Left lung (tissue), 10 donors: ENCODE data around the gene IMMP2L. TPM values are rescaled to one million over a fixed set of nuclear protein-coding genes. Genes with fewer than 3 reads are reported as not detected.

Source experiments
- ATAC-seq: fragments of 200-7000 bp; cut with Tn5 transposase; one replicate; pipeline ENCODE4 v1.9.1; 2020; ENCODE audit warnings: moderate library complexity
- DNase-seq, 4 donors: peaks; one replicate each; pipeline ENCODE4 v3.0.0-alpha.2; 2013 to 2020
- H3K27ac ChIP-seq, 2 donors: fragments of 200-600 bp; sonication (generic) in 1 of 2; one replicate each; pipeline versions ENCODE4 v1.5.0 to v1.8.0; 2020 to 2021
- H3K27me3 ChIP-seq, 2 donors: fragments of 200-600 bp; sonication (generic) in 1 of 2; one replicate each; pipeline versions ENCODE4 v1.5.0 to v1.8.0; 2020 to 2021
- H3K36me3 ChIP-seq, 2 donors: fragments of 200-600 bp; sonication (generic) in 1 of 2; one replicate each; pipeline versions ENCODE4 v1.5.0 to v1.8.0; 2020 to 2021
- H3K4me1 ChIP-seq, 2 donors: fragments of 200-600 bp; one replicate each; pipeline ENCODE4 v1.8.0; 2021
- H3K4me3 ChIP-seq, 2 donors: fragments of 200-600 bp; sonication (generic) in 1 of 2; one replicate each; pipeline versions ENCODE4 v1.5.0 to v1.8.0; 2020 to 2021; ENCODE audit warnings: mild to moderate bottlenecking in 1 of 2
- H3K9me3 ChIP-seq, 2 donors: fragments of 200-600 bp; sonication (generic) in 1 of 2; one replicate each; pipeline versions ENCODE4 v1.5.0 to v1.8.0; 2020 to 2021
- CTCF ChIP-seq, 2 donors: fragments of 200-600 bp; sonication (generic) in 1 of 2; IDR thresholded peaks; one replicate each; pipeline versions ENCODE4 v1.5.0 to v1.8.0; 2021; ENCODE audit warnings: antibody characterized with exemption in 2 of 2
- intact Hi-C, 2 donors: fragments of 100-400 bp; cut with DNase I; formaldehyde crosslinking; loops; one replicate each; pipeline versions ENCODE4 v1.11.2 to v1.14.2; 2022
- polyA plus RNA-seq, 6 donors: library from polyadenylated mRNA; unstranded; fragments of 120-200 nt; gene quantifications; one replicate each; pipeline ENCODE4 v1.2.1, GENCODE V29; 2013; ENCODE audit not compliant: insufficient read length in 6 of 6
- total RNA-seq, 2 donors: library from RNA; stranded (reverse); fragmentation: NEBNext Ultra II Directional; extraction: Animal tissue kit (Norgen Biotek cat#: 25700); gene quantifications; one replicate each; pipeline ENCODE4 v1.2.1, GENCODE V29; 2021
- donor health status: DM: no; HTN: yes; CAD: no.
- donor health status: DM: no; HTN: no; CAD: no.

Gene IMMP2L
- total and polyA plus RNA-seq, 8 donors = 10.3 to 30.1 (median 25.7) TPM

- ATAC-seq (no peak), DNase-seq (no peak)
- intact Hi-C loops = no loop called here
- TF ChIP-seq CTCF (IDR thresholded peaks at IDR 0.05) = no peak
- no peaks in the 10 kb centered on the region for H3K36me3 ChIP-seq
- no peaks in the 10 kb centered on the region for H3K27me3 ChIP-seq
- no peak overlapping the region for H3K27ac ChIP-seq
- no peak overlapping the region for H3K4me3 ChIP-seq
- H3K9me3 ChIP-seq = no peaks in the 10 kb centered on the region
- H3K4me1 ChIP-seq = no peaks in the 10 kb centered on the region
Observed at GRCh38 chr7:110857106-110857505, 705.2 kb downstream of the IMMP2L start.

- no peak for ATAC-seq
- no peaks in the 10 kb centered on the region for H3K36me3 ChIP-seq
- H3K27me3 ChIP-seq = no peaks in the 10 kb centered on the region
- no peak for DNase-seq
- intact Hi-C loops = no loop called here
- no peak overlapping the region for H3K4me3 ChIP-seq
- H3K4me1 ChIP-seq = no peaks in the 10 kb centered on the region
- H3K9me3 ChIP-seq = no peaks in the 10 kb centered on the region
- TF ChIP-seq CTCF (IDR thresholded peaks at IDR 0.05) = no peak
- H3K27ac ChIP-seq = no peak overlapping the region
Observed at GRCh38 chr7:110856704-110857103, 705.6 kb downstream of the IMMP2L start.

GRCh38 chr7:110854651-110855050 is 707.6 kb downstream of the IMMP2L start:
- no peaks in the 10 kb centered on the region for H3K36me3 ChIP-seq
- no peaks in the 10 kb centered on the region for H3K4me1 ChIP-seq
- H3K27me3 ChIP-seq = no peaks in the 10 kb centered on the region
- no peak overlapping the region for H3K4me3 ChIP-seq
- intact Hi-C loops = no loop called here
- H3K27ac ChIP-seq = no peak overlapping the region
- TF ChIP-seq CTCF (IDR thresholded peaks at IDR 0.05) = no peak
- H3K9me3 ChIP-seq = no peaks in the 10 kb centered on the region
- DNase-seq (no peak), ATAC-seq (no peak)

GRCh38 chr7:110854166-110854565 is 708.1 kb downstream of the IMMP2L start:
- no peak for TF ChIP-seq CTCF (IDR thresholded peaks at IDR 0.05)
- ATAC-seq (no peak), DNase-seq (no peak)
- no peaks in the 10 kb centered on the region for H3K9me3 ChIP-seq
- H3K36me3 ChIP-seq = no peaks in the 10 kb centered on the region
- no peak overlapping the region for H3K4me3 ChIP-seq
- intact Hi-C loops = no loop called here
- no peaks in the 10 kb centered on the region for H3K4me1 ChIP-seq
- no peaks in the 10 kb centered on the region for H3K27me3 ChIP-seq
- H3K27ac ChIP-seq = no peak overlapping the region

- intact Hi-C loops = no loop called here
- TF ChIP-seq CTCF (IDR thresholded peaks at IDR 0.05) = no peak
- no peak overlapping the region for H3K4me3 ChIP-seq
- no peak overlapping the region for H3K27ac ChIP-seq
- H3K36me3 ChIP-seq = no peaks in the 10 kb centered on the region
- no peaks in the 10 kb centered on the region for H3K27me3 ChIP-seq
- no peaks in the 10 kb centered on the region for H3K4me1 ChIP-seq
- no peak for ATAC-seq
- no peaks in the 10 kb centered on the region for H3K9me3 ChIP-seq
- DNase-seq = no peak
Observed at GRCh38 chr7:110853263-110853662, 709.0 kb downstream of the IMMP2L start.
